IPS DF 19.7 (cell line): ENCODE data around the gene NFATC2.

Source experiments
- DNase-seq: peaks from one replicate; pipeline ENCODE4 v3.0.0-alpha.2; 2013; ENCODE audit warnings: low read depth, low spot score

Gene NFATC2

GRCh38 chr20:51430198-51430950 lies 112.1 kb downstream of the NFATC2 start:
- DNase-seq = no peak

GRCh38 chr20:51429696-51430095 lies 112.8 kb downstream of the NFATC2 start:
- DNase-seq = no peak

GRCh38 chr20:51429144-51429482 lies 113.4 kb downstream of the NFATC2 start:
- no peak for DNase-seq

GRCh38 chr20:51428401-51429143 lies 113.9 kb downstream of the NFATC2 start:
- no peak for DNase-seq

- no peak for DNase-seq
Observed at GRCh38 chr20:51427651-51428291, 114.7 kb downstream of the NFATC2 start.

- no peak for DNase-seq
Observed at GRCh38 chr20:51426718-51427650, 115.5 kb downstream of the NFATC2 start.

- no peak for DNase-seq
Observed at GRCh38 chr20:51425347-51426106, 117.0 kb downstream of the NFATC2 start.

- no peak for DNase-seq
Observed at GRCh38 chr20:51424270-51425117, 118.0 kb downstream of the NFATC2 start.

GRCh38 chr20:51423810-51424209 lies 118.7 kb downstream of the NFATC2 start:
- DNase-seq = peak; percentile 80

- no peak for DNase-seq
Observed at GRCh38 chr20:51423290-51423667, 119.2 kb downstream of the NFATC2 start.

GRCh38 chr20:51422514-51423289 lies 119.8 kb downstream of the NFATC2 start:
- DNase-seq = no peak

- DNase-seq = no peak
Observed at GRCh38 chr20:51420805-51421204, 121.7 kb downstream of the NFATC2 start.

- DNase-seq = no peak
Observed at GRCh38 chr20:51420111-51420510, 122.4 kb downstream of the NFATC2 start.

- no peak for DNase-seq
Observed at GRCh38 chr20:51419646-51420045, 122.9 kb downstream of the NFATC2 start.

- no peak for DNase-seq
Observed at GRCh38 chr20:51419231-51419630, 123.3 kb downstream of the NFATC2 start.

- no peak for DNase-seq
Observed at GRCh38 chr20:51418137-51418529, 124.4 kb downstream of the NFATC2 start.

GRCh38 chr20:51417250-51418136 lies 125.0 kb downstream of the NFATC2 start:
- no peak for DNase-seq
